NCI-H2196 (cell line): Measurements from ENCODE around the gene DYRK1A.

ENCODE experiments used
- DNase-seq: peaks from one replicate; lab custom pipeline; 2025; ENCODE audit not compliant: unreplicated experiment; lab: John Stamatoyannopoulos, UW

The DYRK1A gene

GRCh38 chr21:37447288-37447936 is 80.8 kb downstream of the DYRK1A start:
- no peak for DNase-seq

- no peak for DNase-seq
Measured at GRCh38 chr21:37449302-37449937, 82.8 kb downstream of the DYRK1A start.

- DNase-seq, result no peak
Measured at GRCh38 chr21:37450445-37450941, 83.9 kb downstream of the DYRK1A start.

GRCh38 chr21:37451446-37451845 is 84.9 kb downstream of the DYRK1A start:
- no peak for DNase-seq

GRCh38 chr21:37452227-37452626 is 85.7 kb downstream of the DYRK1A start:
- no peak for DNase-seq

GRCh38 chr21:37453350-37453749 is 86.8 kb downstream of the DYRK1A start:
- DNase-seq, result no peak

- DNase-seq, result no peak
Measured at GRCh38 chr21:37454869-37455503, 88.4 kb downstream of the DYRK1A start.

GRCh38 chr21:37455504-37455911 is 88.9 kb downstream of the DYRK1A start:
- DNase-seq, result no peak

GRCh38 chr21:37458669-37459276 is 92.2 kb downstream of the DYRK1A start:
- DNase-seq, result no peak

GRCh38 chr21:37459575-37459974 is 93.0 kb downstream of the DYRK1A start:
- DNase-seq, result no peak

- DNase-seq, result no peak
Measured at GRCh38 chr21:37460196-37460595, 93.6 kb downstream of the DYRK1A start.

GRCh38 chr21:37461479-37461878 is 94.9 kb downstream of the DYRK1A start:
- DNase-seq, result no peak

GRCh38 chr21:37462087-37462861 is 95.7 kb downstream of the DYRK1A start:
- no peak for DNase-seq

- peak; percentile 25 for DNase-seq
Measured at GRCh38 chr21:37463083-37463801, 96.7 kb downstream of the DYRK1A start.

- no peak for DNase-seq
Measured at GRCh38 chr21:37467082-37467481, 100.5 kb downstream of the DYRK1A start.

GRCh38 chr21:37468909-37469308 is 102.3 kb downstream of the DYRK1A start:
- DNase-seq, result no peak

GRCh38 chr21:37469441-37469840 is 102.9 kb downstream of the DYRK1A start:
- no peak for DNase-seq

GRCh38 chr21:37472581-37472980 is 106.0 kb downstream of the DYRK1A start:
- DNase-seq, result no peak

- no peak for DNase-seq
Measured at GRCh38 chr21:37473491-37473890, 106.9 kb downstream of the DYRK1A start.

GRCh38 chr21:37474342-37474741 is 107.8 kb downstream of the DYRK1A start:
- DNase-seq, result no peak
